ENCODE results near the gene IGSF21. TPM values are rescaled to one million over a fixed set of nuclear protein-coding genes. Genes with fewer than 3 reads are reported as not detected.

The IGSF21 gene
- total RNA-seq, 4 donors from 2014 or later = 0.26 to 2.7 (median 0.88) TPM; not detected in 1

DNA sequence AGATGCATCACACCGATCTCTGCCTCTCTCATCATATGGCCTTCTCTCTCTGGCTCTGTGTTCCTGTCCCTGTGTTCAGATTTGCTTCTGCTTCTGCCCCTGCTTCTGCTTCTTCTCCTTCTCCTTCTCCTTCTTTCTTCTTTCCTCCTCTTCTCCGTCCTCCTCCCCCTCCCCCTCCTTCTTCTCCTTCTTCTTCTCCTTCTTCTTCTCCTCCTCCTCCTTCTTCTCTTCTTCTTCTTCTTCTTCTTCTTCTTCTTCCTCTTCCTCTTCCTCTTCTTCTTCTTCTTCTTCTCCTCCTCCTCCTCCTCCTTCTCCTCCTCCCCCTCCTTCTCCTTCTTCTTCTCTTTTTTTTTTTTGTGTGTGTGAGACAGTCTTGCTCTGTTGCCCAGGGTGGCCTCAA, 233.2 kb downstream of the IGSF21 start:
- no peak for DNase-seq
- Histone ChIP-seq H3K36me3 (no peaks in the 10 kb centered on the region), H3K4me3 (no peak overlapping the region), H3K27me3 (peaks cover 0 to 31% (median 0%) of the 10 kb centered on the region in 4 donors), H3K4me1 (no peaks in the 10 kb centered on the region), H3K27ac (no peak overlapping the region), H3K9me3 (no peaks in the 10 kb centered on the region)
- intact Hi-C loops (cut with DNase I) = no loop called here
- TF ChIP-seq CTCF (IDR thresholded peaks at IDR 0.05) (no peak), POLR2A (IDR thresholded peaks at IDR 0.05) (no peak)
- WGBS, 2 donors = 57 to 66% methylated on average over 2 of the region's 2 CpGs

DNA sequence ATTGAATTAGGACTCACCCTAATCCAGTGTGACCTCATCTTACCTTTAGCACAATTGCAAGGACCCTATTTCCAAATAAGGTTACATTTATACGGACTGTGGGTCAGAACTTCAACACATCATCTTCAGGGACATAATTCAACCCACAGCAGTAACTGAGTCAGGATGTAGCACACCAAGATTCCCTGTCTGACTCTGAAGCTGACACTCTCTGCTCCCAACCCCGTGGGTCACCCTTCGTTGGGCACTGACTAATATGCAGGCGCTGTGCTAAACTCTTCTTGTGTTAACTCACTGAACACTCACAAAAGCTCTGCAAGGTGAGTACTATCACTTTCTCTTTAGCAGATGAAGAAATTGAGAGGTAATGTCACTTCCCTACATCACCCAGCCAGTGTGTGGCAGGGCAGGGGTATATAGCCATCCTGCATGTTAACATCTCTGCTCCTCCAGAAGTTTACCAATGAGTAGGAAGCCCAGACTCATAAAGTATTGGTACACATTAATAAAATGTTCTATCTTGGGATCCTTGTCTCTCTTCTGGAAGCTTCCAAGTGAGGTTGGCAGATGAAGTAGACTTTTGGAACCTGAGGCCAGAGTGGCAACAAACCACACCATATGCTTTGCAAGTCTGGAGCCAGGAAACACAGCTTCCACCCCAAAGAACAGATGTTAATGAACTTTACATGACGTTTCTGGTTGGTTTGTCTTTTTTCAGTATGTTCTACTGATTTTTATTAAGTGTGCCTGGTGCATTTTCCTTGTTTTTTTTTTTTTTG, 233.9 kb downstream of the IGSF21 start:
- Histone ChIP-seq H3K27me3 (peaks cover 0 to 38% (median 0%) of the 10 kb centered on the region in 4 donors), H3K4me1 (no peaks in the 10 kb centered on the region), H3K27ac (no peak overlapping the region), H3K9me3 (no peaks in the 10 kb centered on the region), H3K36me3 (no peaks in the 10 kb centered on the region), H3K4me3 (no peak overlapping the region)
- TF ChIP-seq POLR2A (IDR thresholded peaks at IDR 0.05) (no peak), CTCF (IDR thresholded peaks at IDR 0.05) (no peak)
- WGBS, 2 donors = 66 to 78% methylated on average over 5 of the region's 5 CpGs
- intact Hi-C loops (cut with DNase I) = no loop called here
- no peak for DNase-seq

DNA sequence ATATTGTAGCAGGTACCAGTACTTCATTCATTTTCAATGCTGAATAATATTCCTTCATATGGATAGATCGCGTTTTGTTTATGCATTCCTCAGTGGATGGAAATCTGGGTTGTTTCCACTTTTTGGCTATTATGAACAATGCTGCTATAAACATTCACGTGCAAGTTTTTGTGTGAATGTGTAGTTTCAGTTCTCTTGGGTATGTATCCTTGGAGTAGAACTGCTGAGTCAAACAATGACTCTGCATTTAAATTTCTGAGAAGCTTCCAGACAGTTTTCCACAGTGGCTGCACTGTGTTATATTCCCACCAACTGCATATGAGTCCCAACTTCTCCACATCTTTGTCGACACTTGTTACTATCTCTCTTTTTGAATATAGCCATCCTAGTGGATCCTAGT, 235.1 kb downstream of the IGSF21 start:
- Histone ChIP-seq H3K36me3 (no peaks in the 10 kb centered on the region), H3K27me3 (peaks cover 0 to 51% (median 0%) of the 10 kb centered on the region in 4 donors), H3K27ac (no peak overlapping the region), H3K4me3 (no peak overlapping the region), H3K4me1 (no peaks in the 10 kb centered on the region), H3K9me3 (no peaks in the 10 kb centered on the region)
- 69 to 80% methylated on average over 4 of the region's 4 CpGs for WGBS, 2 donors
- TF ChIP-seq POLR2A (IDR thresholded peaks at IDR 0.05) = no peak
- no peak for TF ChIP-seq CTCF (IDR thresholded peaks at IDR 0.05)
- DNase-seq = no peak
- intact Hi-C loops (cut with DNase I) = no loop called here

DNA sequence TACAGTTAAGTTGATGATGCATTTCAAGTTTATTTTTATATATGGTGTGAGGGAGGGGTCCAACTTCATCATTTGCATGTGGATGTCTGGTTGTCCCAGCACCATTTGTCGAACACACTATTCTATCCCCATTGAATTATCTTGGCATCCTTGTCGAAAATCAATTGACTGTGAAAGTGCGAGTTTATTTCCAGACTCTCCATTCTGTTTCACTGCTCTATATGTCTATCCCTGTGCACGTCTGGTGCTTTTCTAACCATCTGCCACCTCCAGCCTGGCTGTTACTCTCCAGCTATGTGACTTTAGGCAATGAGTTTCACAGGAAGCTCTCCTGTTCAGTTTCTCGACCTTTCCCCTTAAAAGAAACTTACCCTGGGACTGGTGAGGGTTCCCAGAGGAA, 236.0 kb downstream of the IGSF21 start:
- Histone ChIP-seq H3K4me3 (no peak overlapping the region), H3K4me1 (no peaks in the 10 kb centered on the region), H3K36me3 (no peaks in the 10 kb centered on the region), H3K9me3 (no peaks in the 10 kb centered on the region), H3K27me3 (peaks cover 0 to 48% (median 0%) of the 10 kb centered on the region in 4 donors), H3K27ac (no peak overlapping the region)
- intact Hi-C loops (cut with DNase I) = no loop called here
- TF ChIP-seq CTCF (IDR thresholded peaks at IDR 0.05) (no peak), POLR2A (IDR thresholded peaks at IDR 0.05) (no peak)
- 60 to 69% methylated on average over 4 to 5 of the region's 5 CpGs for WGBS, 2 donors
- no peak for DNase-seq

DNA sequence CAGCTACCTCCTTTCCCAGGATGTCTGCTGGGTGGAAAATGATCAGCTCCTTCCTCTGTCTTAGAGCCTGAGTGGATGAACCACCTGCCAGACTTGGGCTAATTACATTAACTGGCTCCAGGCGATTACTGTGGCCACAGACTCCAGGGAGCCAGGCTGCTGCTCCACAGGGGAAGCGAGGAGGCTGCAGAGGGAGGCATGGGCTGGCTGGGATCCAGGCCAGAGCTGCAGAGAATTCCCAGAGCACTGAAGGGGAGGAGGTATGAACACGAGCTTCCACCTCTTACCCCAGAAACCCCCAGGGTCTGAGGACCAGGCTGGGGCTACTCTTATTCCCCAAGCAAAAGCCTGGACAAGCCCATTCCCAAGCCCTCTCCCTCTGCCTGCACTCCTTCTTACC, 237.2 kb downstream of the IGSF21 start:
- intact Hi-C loops (cut with DNase I) = no loop called here

More for the DNA sequence above, 237.2 kb downstream of the IGSF21 start:
- H3K27me3 ChIP-seq = peaks cover 0 to 53% (median 0%) of the 10 kb centered on the region in 4 donors
- WGBS, 2 donors = 20 to 30% methylated on average over 2 of the region's 3 CpGs
- no peak overlapping the region for H3K27ac ChIP-seq
- no peak overlapping the region for H3K4me3 ChIP-seq
- no peaks in the 10 kb centered on the region for H3K36me3 ChIP-seq
- TF ChIP-seq POLR2A (IDR thresholded peaks at IDR 0.05) (no peak), CTCF (IDR thresholded peaks at IDR 0.05) (no peak)
- DNase-seq = no peak
- no peaks in the 10 kb centered on the region for H3K9me3 ChIP-seq
- no peaks in the 10 kb centered on the region for H3K4me1 ChIP-seq
